GM12878 (cell line): ENCODE measurements around the gene KCNMB4. TPM values are rescaled to one million over a fixed set of nuclear protein-coding genes. Genes with fewer than 3 reads are reported as not detected.

Source experiments
- BHLHE40 ChIP-seq, 2 experiments: fragments of 450-650 bp in 1 of 2; IDR thresholded peaks; 2 replicates each; pipeline ENCODE4 v1.6.1; 2011 to 2017; ENCODE audit warnings: low read depth in 2 of 2, borderline replicate concordance in 1 of 2, improper control_type of control experiment in 1 of 2, low read length in 1 of 2, mild to moderate bottlenecking in 1 of 2
- CBX5 ChIP-seq: sonication (generic); IDR thresholded peaks from 2 replicates; pipeline ENCODE4 v1.6.1; 2016; ENCODE audit warnings: low read depth, moderate library complexity, mild to moderate bottlenecking, inconsistent platforms
- CHD1 ChIP-seq: IDR thresholded peaks from 2 replicates; pipeline ENCODE4 v1.6.1; 2012; ENCODE audit warnings: low read depth, low read length, improper control_type of control experiment
- CREM ChIP-seq: IDR thresholded peaks from 2 replicates; pipeline ENCODE4 v1.6.1; 2014; ENCODE audit warnings: antibody characterized with exemption, low read depth
- ESRRA ChIP-seq: IDR thresholded peaks from 2 replicates; pipeline ENCODE4 v1.6.1; 2012; ENCODE audit warnings: mild to moderate bottlenecking, low read length, improper control_type of control experiment
- GABPA ChIP-seq: IDR thresholded peaks from 2 replicates; pipeline ENCODE4 v1.6.1; 2014; ENCODE audit warnings: antibody characterized with exemption, low read depth, mild to moderate bottlenecking, inconsistent platforms
- KLF5 ChIP-seq: fragments of 450-650 bp; IDR thresholded peaks from 2 replicates; pipeline ENCODE4 v1.6.1; 2014; ENCODE audit warnings: mild to moderate bottlenecking; ENCODE audit not compliant: partially characterized antibody
- NFXL1 ChIP-seq: fragments of 450-650 bp; IDR thresholded peaks from 2 replicates; pipeline ENCODE4 v1.6.1; 2017; ENCODE audit warnings: antibody characterized with exemption, mild to moderate bottlenecking, borderline replicate concordance
- NFYB ChIP-seq: IDR thresholded peaks from 2 replicates; pipeline ENCODE4 v1.6.1; 2011; ENCODE audit warnings: low read depth, mild to moderate bottlenecking, low read length, improper control_type of control experiment, moderate library complexity; ENCODE audit not compliant: insufficient read depth
- SREBF1 ChIP-seq: IDR thresholded peaks from 2 replicates; pipeline ENCODE4 v1.6.1; 2012; ENCODE audit warnings: mild to moderate bottlenecking, low read length
- TCF12 ChIP-seq: IDR thresholded peaks from 2 replicates; pipeline ENCODE4 v1.6.1; 2011; ENCODE audit warnings: low read depth, mild to moderate bottlenecking, low read length
- WRNIP1 ChIP-seq: IDR thresholded peaks from 2 replicates; pipeline ENCODE4 v1.6.1; 2011; ENCODE audit warnings: low read depth, low read length, improper control_type of control experiment, borderline replicate concordance
- polyA plus RNA-seq, 11 experiments: library from polyadenylated mRNA; depleted of rRNA in 4 of 11; unstranded in 6 of 11; stranded (reverse) in 5 of 11; fragments of >200 nt; fragmentation: Nextera tagmentation in 4 of 11; fragmentation: Illumina TruSeq in 1 of 11; extraction: Ambion mirVana in 4 of 11; extraction: Trizol in 1 of 11; gene quantifications; 1 replicate in 1 of 11; 2 replicates in 10 of 11; pipeline versions ENCODE4 v1.2.1 to v1.2.3, GENCODE V29; 2011 to 2016; ENCODE audit warnings: inconsistent platforms in 2 of 11, missing spikeins in 2 of 11, low read depth in 1 of 11
- total RNA-seq, 4 experiments: library from RNA; depleted of rRNA in 3 of 4; stranded (reverse); fragments of >200 nt in 3 of 4; fragmentation: Illumina TruSeq in 1 of 4; extraction: Trizol in 1 of 4; gene quantifications; 2 replicates each; pipeline versions ENCODE4 v1.2.1 to v1.2.3, GENCODE V29; 2013 to 2021
- TF ChIP-seq, protein P1 (sequence below): fragments of 450-650 bp; IDR thresholded peaks from 2 replicates; pipeline ENCODE4 v1.6.1; 2017; ENCODE audit warnings: mild to moderate bottlenecking, low read depth, inconsistent platforms; ENCODE audit not compliant: poor library complexity, severe bottlenecking
- TF ChIP-seq, protein P2 (sequence below): fragments of 450-650 bp; IDR thresholded peaks from 2 replicates; pipeline ENCODE4 v1.6.1; 2017; ENCODE audit warnings: low read depth, mild to moderate bottlenecking, moderate library complexity
- TF ChIP-seq, protein P3 (sequence below): fragments of 450-650 bp; IDR thresholded peaks from 2 replicates; pipeline ENCODE4 v1.6.1; 2017; ENCODE audit warnings: mild to moderate bottlenecking, moderate library complexity
- TF ChIP-seq, protein P4 (sequence below): fragments of 450-650 bp; IDR thresholded peaks from 2 replicates; pipeline ENCODE4 v1.6.1; 2016; ENCODE audit warnings: mild to moderate bottlenecking, moderate library complexity, borderline replicate concordance
- TF ChIP-seq, protein P5 (sequence below): IDR thresholded peaks from 2 replicates; pipeline ENCODE4 v1.6.1; 2012; ENCODE audit warnings: low read depth, low read length, improper control_type of control experiment

KCNMB4 gene
- total and polyA plus RNA-seq, 10 of the 15 experiments (the other 5 are each of a cell fraction or from before 2014, with no cell fraction given): 0.06 to 0.37 (median 0.16) TPM; not detected in 2

DNA sequence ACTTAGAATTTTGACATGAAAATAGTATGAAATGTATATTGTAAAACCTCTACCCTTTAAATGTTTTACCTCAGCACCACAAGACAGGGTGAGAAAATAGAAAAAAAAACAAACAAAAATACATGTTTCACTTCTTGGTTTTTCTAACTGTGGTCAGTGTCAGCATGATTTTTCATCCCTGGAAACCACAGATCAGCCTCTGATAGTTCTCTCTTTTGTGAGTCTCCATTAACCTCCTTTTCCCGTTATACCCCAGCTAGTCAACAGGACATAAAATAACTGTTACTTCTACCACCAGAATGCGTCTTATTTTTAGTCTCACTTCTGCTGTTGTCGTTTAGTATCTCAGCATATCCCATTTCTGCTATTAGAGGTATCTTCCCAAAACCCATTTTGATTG, 48.3 kb upstream of the KCNMB4 start (continued):
- TF ChIP-seq, protein P1, sequence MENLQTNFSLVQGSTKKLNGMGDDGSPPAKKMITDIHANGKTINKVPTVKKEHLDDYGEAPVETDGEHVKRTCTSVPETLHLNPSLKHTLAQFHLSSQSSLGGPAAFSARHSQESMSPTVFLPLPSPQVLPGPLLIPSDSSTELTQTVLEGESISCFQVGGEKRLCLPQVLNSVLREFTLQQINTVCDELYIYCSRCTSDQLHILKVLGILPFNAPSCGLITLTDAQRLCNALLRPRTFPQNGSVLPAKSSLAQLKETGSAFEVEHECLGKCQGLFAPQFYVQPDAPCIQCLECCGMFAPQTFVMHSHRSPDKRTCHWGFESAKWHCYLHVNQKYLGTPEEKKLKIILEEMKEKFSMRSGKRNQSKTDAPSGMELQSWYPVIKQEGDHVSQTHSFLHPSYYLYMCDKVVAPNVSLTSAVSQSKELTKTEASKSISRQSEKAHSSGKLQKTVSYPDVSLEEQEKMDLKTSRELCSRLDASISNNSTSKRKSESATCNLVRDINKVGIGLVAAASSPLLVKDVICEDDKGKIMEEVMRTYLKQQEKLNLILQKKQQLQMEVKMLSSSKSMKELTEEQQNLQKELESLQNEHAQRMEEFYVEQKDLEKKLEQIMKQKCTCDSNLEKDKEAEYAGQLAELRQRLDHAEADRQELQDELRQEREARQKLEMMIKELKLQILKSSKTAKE: peak; percentile 70
- peak; percentile 57 to 76; a peak in 3 of 4 replicates for TF ChIP-seq BHLHE40 (IDR thresholded peaks at IDR 0.05; ENCODE audit: borderline replicate concordance in 1 of 2, low read depth in 2 of 2, low read length in 1 of 2)
- TF ChIP-seq TCF12: no peak
- no peak for TF ChIP-seq CHD1
- TF ChIP-seq, protein P2, sequence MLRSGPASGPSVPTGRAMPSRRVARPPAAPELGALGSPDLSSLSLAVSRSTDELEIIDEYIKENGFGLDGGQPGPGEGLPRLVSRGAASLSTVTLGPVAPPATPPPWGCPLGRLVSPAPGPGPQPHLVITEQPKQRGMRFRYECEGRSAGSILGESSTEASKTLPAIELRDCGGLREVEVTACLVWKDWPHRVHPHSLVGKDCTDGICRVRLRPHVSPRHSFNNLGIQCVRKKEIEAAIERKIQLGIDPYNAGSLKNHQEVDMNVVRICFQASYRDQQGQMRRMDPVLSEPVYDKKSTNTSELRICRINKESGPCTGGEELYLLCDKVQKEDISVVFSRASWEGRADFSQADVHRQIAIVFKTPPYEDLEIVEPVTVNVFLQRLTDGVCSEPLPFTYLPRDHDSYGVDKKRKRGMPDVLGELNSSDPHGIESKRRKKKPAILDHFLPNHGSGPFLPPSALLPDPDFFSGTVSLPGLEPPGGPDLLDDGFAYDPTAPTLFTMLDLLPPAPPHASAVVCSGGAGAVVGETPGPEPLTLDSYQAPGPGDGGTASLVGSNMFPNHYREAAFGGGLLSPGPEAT: peak; percentile 87
- TF ChIP-seq, protein P3, sequence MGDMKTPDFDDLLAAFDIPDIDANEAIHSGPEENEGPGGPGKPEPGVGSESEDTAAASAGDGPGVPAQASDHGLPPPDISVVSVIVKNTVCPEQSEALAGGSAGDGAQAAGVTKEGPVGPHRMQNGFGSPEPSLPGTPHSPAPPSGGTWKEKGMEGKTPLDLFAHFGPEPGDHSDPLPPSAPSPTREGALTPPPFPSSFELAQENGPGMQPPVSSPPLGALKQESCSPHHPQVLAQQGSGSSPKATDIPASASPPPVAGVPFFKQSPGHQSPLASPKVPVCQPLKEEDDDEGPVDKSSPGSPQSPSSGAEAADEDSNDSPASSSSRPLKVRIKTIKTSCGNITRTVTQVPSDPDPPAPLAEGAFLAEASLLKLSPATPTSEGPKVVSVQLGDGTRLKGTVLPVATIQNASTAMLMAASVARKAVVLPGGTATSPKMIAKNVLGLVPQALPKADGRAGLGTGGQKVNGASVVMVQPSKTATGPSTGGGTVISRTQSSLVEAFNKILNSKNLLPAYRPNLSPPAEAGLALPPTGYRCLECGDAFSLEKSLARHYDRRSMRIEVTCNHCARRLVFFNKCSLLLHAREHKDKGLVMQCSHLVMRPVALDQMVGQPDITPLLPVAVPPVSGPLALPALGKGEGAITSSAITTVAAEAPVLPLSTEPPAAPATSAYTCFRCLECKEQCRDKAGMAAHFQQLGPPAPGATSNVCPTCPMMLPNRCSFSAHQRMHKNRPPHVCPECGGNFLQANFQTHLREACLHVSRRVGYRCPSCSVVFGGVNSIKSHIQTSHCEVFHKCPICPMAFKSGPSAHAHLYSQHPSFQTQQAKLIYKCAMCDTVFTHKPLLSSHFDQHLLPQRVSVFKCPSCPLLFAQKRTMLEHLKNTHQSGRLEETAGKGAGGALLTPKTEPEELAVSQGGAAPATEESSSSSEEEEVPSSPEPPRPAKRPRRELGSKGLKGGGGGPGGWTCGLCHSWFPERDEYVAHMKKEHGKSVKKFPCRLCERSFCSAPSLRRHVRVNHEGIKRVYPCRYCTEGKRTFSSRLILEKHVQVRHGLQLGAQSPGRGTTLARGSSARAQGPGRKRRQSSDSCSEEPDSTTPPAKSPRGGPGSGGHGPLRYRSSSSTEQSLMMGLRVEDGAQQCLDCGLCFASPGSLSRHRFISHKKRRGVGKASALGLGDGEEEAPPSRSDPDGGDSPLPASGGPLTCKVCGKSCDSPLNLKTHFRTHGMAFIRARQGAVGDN: no peak
- TF ChIP-seq KLF5: no peak
- TF ChIP-seq CREM: 0 out of 2 replicates have a peak, but pooled peaks have one; percentile 31
- no peak for TF ChIP-seq SREBF1
- no peak for TF ChIP-seq NFYB
- TF ChIP-seq NFXL1: no peak
- TF ChIP-seq, protein P4, sequence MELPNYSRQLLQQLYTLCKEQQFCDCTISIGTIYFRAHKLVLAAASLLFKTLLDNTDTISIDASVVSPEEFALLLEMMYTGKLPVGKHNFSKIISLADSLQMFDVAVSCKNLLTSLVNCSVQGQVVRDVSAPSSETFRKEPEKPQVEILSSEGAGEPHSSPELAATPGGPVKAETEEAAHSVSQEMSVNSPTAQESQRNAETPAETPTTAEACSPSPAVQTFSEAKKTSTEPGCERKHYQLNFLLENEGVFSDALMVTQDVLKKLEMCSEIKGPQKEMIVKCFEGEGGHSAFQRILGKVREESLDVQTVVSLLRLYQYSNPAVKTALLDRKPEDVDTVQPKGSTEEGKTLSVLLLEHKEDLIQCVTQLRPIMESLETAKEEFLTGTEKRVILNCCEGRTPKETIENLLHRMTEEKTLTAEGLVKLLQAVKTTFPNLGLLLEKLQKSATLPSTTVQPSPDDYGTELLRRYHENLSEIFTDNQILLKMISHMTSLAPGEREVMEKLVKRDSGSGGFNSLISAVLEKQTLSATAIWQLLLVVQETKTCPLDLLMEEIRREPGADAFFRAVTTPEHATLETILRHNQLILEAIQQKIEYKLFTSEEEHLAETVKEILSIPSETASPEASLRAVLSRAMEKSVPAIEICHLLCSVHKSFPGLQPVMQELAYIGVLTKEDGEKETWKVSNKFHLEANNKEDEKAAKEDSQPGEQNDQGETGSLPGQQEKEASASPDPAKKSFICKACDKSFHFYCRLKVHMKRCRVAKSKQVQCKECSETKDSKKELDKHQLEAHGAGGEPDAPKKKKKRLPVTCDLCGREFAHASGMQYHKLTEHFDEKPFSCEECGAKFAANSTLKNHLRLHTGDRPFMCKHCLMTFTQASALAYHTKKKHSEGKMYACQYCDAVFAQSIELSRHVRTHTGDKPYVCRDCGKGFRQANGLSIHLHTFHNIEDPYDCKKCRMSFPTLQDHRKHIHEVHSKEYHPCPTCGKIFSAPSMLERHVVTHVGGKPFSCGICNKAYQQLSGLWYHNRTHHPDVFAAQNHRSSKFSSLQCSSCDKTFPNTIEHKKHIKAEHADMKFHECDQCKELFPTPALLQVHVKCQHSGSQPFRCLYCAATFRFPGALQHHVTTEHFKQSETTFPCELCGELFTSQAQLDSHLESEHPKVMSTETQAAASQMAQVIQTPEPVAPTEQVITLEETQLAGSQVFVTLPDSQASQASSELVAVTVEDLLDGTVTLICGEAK: no peak
- no peak for TF ChIP-seq ESRRA
- peak; percentile 85; the same call in 1 of the 2 replicates for TF ChIP-seq CBX5
- no peak for TF ChIP-seq WRNIP1
- TF ChIP-seq, protein P5, sequence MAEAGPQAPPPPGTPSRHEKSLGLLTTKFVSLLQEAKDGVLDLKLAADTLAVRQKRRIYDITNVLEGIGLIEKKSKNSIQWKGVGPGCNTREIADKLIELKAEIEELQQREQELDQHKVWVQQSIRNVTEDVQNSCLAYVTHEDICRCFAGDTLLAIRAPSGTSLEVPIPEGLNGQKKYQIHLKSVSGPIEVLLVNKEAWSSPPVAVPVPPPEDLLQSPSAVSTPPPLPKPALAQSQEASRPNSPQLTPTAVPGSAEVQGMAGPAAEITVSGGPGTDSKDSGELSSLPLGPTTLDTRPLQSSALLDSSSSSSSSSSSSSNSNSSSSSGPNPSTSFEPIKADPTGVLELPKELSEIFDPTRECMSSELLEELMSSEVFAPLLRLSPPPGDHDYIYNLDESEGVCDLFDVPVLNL: no peak
- no peak for TF ChIP-seq GABPA
